ENCODE data around the gene RBM14.

The RBM14 gene

DNA sequence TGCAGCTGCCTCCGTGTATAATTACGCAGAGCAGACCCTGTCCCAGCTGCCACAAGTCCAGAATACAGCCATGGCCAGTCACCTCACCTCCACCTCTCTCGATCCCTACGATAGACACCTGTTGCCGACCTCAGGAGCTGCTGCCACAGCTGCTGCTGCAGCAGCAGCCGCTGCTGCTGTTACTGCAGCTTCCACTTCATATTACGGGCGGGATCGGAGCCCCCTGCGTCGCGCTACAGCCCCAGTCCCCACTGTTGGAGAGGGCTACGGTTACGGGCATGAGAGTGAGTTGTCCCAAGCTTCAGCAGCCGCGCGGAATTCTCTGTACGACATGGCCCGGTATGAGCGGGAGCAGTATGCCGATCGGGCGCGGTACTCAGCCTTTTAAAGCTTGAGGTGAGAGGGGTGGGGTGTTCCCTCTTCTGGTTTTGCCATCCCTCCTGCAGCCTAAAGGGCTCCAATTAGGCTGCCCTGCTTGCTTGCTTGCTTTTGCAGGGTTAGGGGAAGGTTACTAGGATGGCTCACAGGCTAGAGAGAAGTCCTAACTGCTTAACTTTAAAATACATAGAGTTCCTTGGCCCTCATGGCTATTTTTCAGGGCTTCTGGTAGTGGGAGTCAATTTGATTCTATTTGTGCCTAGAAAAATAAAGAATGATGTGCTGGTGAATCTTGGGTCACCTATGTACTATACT lies 27.5 kb downstream of the RBM14 start:
- TF ChIP-seq, protein P1, sequence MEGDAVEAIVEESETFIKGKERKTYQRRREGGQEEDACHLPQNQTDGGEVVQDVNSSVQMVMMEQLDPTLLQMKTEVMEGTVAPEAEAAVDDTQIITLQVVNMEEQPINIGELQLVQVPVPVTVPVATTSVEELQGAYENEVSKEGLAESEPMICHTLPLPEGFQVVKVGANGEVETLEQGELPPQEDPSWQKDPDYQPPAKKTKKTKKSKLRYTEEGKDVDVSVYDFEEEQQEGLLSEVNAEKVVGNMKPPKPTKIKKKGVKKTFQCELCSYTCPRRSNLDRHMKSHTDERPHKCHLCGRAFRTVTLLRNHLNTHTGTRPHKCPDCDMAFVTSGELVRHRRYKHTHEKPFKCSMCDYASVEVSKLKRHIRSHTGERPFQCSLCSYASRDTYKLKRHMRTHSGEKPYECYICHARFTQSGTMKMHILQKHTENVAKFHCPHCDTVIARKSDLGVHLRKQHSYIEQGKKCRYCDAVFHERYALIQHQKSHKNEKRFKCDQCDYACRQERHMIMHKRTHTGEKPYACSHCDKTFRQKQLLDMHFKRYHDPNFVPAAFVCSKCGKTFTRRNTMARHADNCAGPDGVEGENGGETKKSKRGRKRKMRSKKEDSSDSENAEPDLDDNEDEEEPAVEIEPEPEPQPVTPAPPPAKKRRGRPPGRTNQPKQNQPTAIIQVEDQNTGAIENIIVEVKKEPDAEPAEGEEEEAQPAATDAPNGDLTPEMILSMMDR (IDR thresholded peaks at IDR 0.05; ENCODE audit: low read depth, low read length, missing control alignments), result no peak
- no peak overlapping the region for H3K4me3 ChIP-seq (ENCODE audit: low read depth, low read length)
- no peak for DNase-seq (ENCODE audit: low read depth)

DNA sequence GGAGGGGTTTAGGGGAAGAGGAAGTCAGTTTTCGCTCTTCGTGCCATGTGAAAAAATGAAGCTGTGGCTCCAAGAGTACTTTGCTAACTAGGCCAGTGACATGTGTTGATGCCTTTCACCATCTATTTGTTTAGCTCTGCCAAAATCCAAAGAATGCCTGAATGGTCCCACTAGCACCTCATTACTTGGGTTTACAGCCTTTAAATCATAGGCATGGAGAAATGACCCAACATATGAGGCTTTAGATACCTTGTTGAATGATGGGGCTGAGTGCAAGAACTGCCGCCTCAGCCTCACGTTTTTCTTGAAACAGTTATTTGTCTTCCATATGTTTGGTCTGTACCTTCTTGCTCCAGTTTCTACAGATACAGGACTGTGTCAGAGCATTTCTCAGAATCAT lies 30.4 kb downstream of the RBM14 start:
- no peak for DNase-seq (ENCODE audit: low read depth)
- H3K4me3 ChIP-seq (ENCODE audit: low read depth, low read length), result no peak overlapping the region
- TF ChIP-seq, protein P1 (IDR thresholded peaks at IDR 0.05; ENCODE audit: low read depth, low read length, missing control alignments), result no peak

DNA sequence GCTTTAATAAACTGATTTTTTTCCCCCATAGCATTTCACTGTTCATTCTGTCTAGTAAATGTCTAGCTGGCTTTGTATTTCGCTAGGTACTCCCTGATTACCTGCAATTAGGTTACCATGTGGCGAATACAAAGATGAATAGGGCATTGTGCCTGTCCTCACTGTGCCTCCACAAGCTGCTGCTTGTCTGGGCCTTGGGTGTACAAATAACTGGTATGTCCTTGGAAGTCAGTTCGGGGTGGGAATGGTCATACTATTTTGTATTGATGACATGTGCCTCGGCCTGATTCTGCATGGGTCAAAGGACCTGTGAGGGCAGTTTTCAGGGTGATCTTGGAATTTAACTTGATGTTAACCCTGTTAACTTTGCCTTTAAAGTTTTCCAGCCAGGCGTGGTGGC lies 33.5 kb downstream of the RBM14 start:
- TF ChIP-seq, protein P1 (IDR thresholded peaks at IDR 0.05; ENCODE audit: low read depth, low read length, missing control alignments), result no peak
- H3K4me3 ChIP-seq (ENCODE audit: low read depth, low read length), result no peak overlapping the region
- no peak for DNase-seq (ENCODE audit: low read depth)

DNA sequence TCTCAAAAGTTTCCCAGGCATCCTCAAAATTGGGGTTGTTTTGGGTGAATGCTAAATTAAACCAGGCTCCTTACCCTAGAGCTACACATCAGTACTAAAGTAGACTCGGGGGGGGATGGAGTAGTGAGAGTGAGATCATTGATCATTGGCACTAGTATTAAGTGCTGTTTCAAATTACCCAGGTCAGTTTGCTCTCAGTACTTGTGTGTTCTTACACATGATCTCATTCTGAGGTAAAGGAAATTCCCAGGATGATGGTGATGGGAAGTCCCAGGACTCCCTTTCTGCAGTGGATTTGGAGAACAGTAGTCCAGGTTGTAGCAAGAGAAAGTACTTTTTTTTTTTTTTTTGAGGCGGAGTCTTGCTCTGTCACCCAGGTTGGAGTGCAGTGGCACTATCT lies 34.6 kb downstream of the RBM14 start:
- no peak overlapping the region for H3K4me3 ChIP-seq (ENCODE audit: low read depth, low read length)
- DNase-seq (ENCODE audit: low read depth), result no peak
- TF ChIP-seq, protein P1 (IDR thresholded peaks at IDR 0.05; ENCODE audit: low read depth, low read length, missing control alignments), result no peak

DNA sequence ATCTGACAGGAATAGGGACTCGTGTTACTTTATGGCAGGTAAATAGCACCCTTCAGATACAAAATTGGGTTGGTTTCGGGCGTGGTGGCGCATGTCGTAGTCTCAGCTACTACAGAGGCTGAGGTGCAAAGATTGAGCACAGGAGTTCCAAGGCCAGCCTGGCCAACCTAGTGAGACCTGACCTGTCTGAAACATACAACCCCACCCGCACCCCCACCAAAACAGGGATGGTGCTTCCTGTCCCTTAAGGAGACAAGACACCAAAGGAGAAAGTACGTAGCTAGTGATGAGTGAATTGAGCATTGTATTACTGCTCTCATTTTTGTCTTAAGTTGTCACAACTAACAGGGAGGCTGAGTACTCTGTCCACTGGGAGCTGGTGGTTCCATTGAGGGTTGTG lies 36.2 kb downstream of the RBM14 start:
- H3K4me3 ChIP-seq (ENCODE audit: low read depth, low read length), result no peak overlapping the region
- no peak for DNase-seq (ENCODE audit: low read depth)
- TF ChIP-seq, protein P1 (IDR thresholded peaks at IDR 0.05; ENCODE audit: low read depth, low read length, missing control alignments), result no peak

DNA sequence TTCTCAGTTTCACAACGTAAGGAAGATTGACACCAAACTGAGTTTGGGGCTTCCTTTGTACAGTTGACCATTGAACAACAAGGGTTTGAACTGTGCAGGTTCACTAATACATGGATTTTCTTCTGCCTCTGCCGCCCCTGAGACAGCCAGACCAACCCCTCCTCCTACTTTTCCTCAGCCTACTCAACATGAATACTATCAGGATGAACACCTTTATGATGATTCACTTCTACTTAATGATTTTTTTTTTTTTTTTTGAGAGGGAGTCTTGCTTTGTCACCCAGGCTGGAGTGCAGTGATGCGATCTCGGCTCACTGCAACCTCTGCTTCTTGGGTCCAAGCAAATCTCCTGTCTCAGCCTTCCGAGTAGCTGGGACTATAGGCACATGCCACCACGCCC lies 36.7 kb downstream of the RBM14 start:
- no peak for DNase-seq (ENCODE audit: low read depth)
- TF ChIP-seq, protein P1 (IDR thresholded peaks at IDR 0.05; ENCODE audit: low read depth, low read length, missing control alignments), result no peak
- H3K4me3 ChIP-seq (ENCODE audit: low read depth, low read length), result no peak overlapping the region

DNA sequence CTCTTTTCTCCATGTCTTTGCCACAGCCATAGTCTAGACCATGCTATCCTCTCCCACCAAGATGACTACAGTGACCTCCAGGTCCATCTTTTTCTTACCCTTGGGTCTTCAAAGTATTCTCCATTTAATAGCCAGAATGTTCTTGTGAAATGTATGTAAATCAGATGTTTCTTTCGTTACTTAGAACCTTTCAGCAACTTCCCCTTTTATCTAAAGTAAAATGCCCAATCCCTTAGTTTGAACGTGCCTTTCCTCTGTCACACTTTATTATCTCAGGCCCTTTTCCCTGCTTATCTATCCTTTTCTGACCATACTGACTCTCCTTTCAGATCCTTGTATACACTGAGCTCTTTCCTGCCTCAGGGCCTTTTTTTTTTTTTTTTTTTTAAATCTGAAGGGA lies 43.3 kb downstream of the RBM14 start:
- TF ChIP-seq, protein P1 (IDR thresholded peaks at IDR 0.05; ENCODE audit: low read depth, low read length, missing control alignments), result no peak
- DNase-seq (ENCODE audit: low read depth), result no peak
- H3K4me3 ChIP-seq (ENCODE audit: low read depth, low read length), result no peak overlapping the region

Data from GM12864 (cell line).